Neuronal stem cell (in vitro differentiated cells): ENCODE measurements around the gene RASSF8.

Experiments
- DNase-seq: peaks from one replicate; pipeline ENCODE4 v3.0.0-alpha.2; 2013; ENCODE audit warnings: low spot score
- H2AFZ ChIP-seq: one replicate; pipeline ENCODE4 v1.6.1; 2013; ENCODE audit warnings: mild to moderate bottlenecking, low read length, inconsistent platforms
- H2AK5ac ChIP-seq: 2 replicates; pipeline ENCODE4 v1.6.1; 2013; ENCODE audit warnings: low read depth, mild to moderate bottlenecking, inconsistent platforms, low read length, moderate library complexity, mixed read lengths
- H2BK120ac ChIP-seq: 2 replicates; pipeline ENCODE4 v1.6.1; 2013; ENCODE audit warnings: low read depth, mild to moderate bottlenecking, inconsistent platforms, low read length, moderate library complexity, mixed read lengths
- H2BK12ac ChIP-seq: one replicate; pipeline ENCODE4 v1.6.1; 2013; ENCODE audit warnings: low read length, inconsistent platforms
- H2BK15ac ChIP-seq: 2 replicates; pipeline ENCODE4 v1.6.1; 2013; ENCODE audit warnings: mild to moderate bottlenecking, low read length, inconsistent platforms, mixed read lengths
- H2BK5ac ChIP-seq: one replicate; pipeline ENCODE4 v1.6.1; 2013; ENCODE audit warnings: inconsistent platforms, mild to moderate bottlenecking, low read length, moderate library complexity
- H3K14ac ChIP-seq: one replicate; pipeline ENCODE4 v1.6.1; 2013; ENCODE audit warnings: low read length, inconsistent platforms
- H3K18ac ChIP-seq: 2 replicates; pipeline ENCODE4 v1.6.1; 2013; ENCODE audit warnings: low read length, inconsistent platforms
- H3K23ac ChIP-seq: 2 replicates; pipeline ENCODE4 v1.6.1; 2013; ENCODE audit warnings: low read depth, mild to moderate bottlenecking, mixed read lengths, low read length, inconsistent platforms; ENCODE audit not compliant: poor library complexity
- H3K27ac ChIP-seq: replicated peaks from 3 replicates; pipeline ENCODE4 v1.5.1; 2013; ENCODE audit warnings: low read length, inconsistent platforms
- H3K27me3 ChIP-seq, 3 experiments: 2 replicates each; pipeline ENCODE4 v1.6.1; 2013; ENCODE audit warnings: low read length in 3 of 3, mild to moderate bottlenecking in 2 of 3, inconsistent platforms in 1 of 3, low read depth in 1 of 3, mixed read lengths in 1 of 3, moderate library complexity in 1 of 3; ENCODE audit not compliant: control insufficient read depth in 3 of 3, insufficient read depth in 3 of 3
- H3K36me3 ChIP-seq, 2 donors: replicated peaks in 1 of 2; 2 replicates each; pipeline ENCODE4 v1.6.1; 2013; ENCODE audit warnings: low read length in 2 of 2; ENCODE audit not compliant: control insufficient read depth in 2 of 2, insufficient read depth in 2 of 2
- H3K4ac ChIP-seq: 2 replicates; pipeline ENCODE4 v1.6.1; 2013; ENCODE audit warnings: inconsistent platforms, mild to moderate bottlenecking, low read length, moderate library complexity
- H3K4me1 ChIP-seq, 2 donors: 1 replicate in 1 of 2; 2 replicates in 1 of 2; pipeline ENCODE4 v1.6.1; 2013; ENCODE audit warnings: low read length in 2 of 2, low read depth in 1 of 2; ENCODE audit not compliant: control insufficient read depth in 2 of 2, insufficient read depth in 1 of 2
- H3K4me2 ChIP-seq: one replicate; pipeline ENCODE4 v1.6.1; 2013; ENCODE audit warnings: mild to moderate bottlenecking, low read length, inconsistent platforms; ENCODE audit not compliant: insufficient read depth, poor library complexity, severe bottlenecking
- H3K4me3 ChIP-seq, 2 donors: 2 replicates each; pipeline ENCODE4 v1.5.1; 2013; ENCODE audit warnings: low read length in 2 of 2, mild to moderate bottlenecking in 2 of 2, inconsistent platforms in 1 of 2, moderate library complexity in 1 of 2
- H3K79me1 ChIP-seq: one replicate; pipeline ENCODE4 v1.6.1; 2013; ENCODE audit warnings: low read depth, mild to moderate bottlenecking, inconsistent platforms, low read length, moderate library complexity
- H3K9ac ChIP-seq: one replicate; pipeline ENCODE4 v1.6.1; 2013; ENCODE audit warnings: mild to moderate bottlenecking, low read depth, low read length, inconsistent platforms; ENCODE audit not compliant: poor library complexity
- H3K9me3 ChIP-seq, 2 donors: replicated peaks in 1 of 2; 2 replicates each; pipeline versions ENCODE3 to v1.6.1; 2013; ENCODE audit warnings: low read length in 2 of 2, mild to moderate bottlenecking in 2 of 2, inconsistent platforms in 1 of 2, low read depth in 1 of 2, mixed read lengths in 1 of 2, moderate library complexity in 1 of 2; ENCODE audit not compliant: control insufficient read depth in 2 of 2, insufficient read depth in 1 of 2
- H4K8ac ChIP-seq: one replicate; pipeline ENCODE4 v1.6.1; 2013; ENCODE audit warnings: low read depth, mild to moderate bottlenecking, inconsistent platforms, low read length, moderate library complexity
- H4K91ac ChIP-seq: one replicate; pipeline ENCODE4 v1.6.1; 2013; ENCODE audit warnings: low read length, low read depth, mild to moderate bottlenecking, inconsistent platforms; ENCODE audit not compliant: poor library complexity
- WGBS, 2 donors: extraction: QIAGEN DNeasy Blood & Tissue Kit; methylation state at CpG; one replicate each; pipeline ENCODE4 v1.1.7; 2013; ENCODE audit warnings: missing lambda C conversion rate in 2 of 2, mixed read lengths in 1 of 2; ENCODE audit not compliant: insufficient read length in 2 of 2, insufficient replicate concordance in 1 of 2; ENCODE audit errors: extremely low coverage in 2 of 2; 5-methylcytosine and 5-hydroxymethylcytosine counted together

RASSF8 gene

DNA sequence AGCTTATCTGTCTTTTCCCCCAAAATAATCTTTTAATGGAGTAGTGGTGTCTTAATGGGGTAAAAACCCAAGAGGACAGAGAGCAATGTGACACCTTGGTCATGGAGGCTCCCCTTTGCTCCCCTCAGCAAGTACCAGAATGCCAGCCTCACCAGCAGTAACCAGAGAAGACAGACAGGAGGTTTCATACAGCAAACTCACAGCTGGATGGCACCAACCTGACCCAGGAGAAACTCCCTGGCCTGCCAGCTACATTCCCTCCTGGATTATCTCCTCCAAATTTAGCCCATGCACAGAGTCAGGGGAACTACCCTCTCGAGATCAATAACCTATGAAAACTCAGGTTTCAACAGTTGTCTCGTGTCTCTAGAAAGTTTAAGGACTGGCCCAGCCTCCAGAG lies 150.4 kb downstream of the RASSF8 start:
- WGBS, 2 donors: no CpG with 5 or more reads among the region's 2 CpGs
- H2AFZ ChIP-seq: no peak overlapping the region

DNA sequence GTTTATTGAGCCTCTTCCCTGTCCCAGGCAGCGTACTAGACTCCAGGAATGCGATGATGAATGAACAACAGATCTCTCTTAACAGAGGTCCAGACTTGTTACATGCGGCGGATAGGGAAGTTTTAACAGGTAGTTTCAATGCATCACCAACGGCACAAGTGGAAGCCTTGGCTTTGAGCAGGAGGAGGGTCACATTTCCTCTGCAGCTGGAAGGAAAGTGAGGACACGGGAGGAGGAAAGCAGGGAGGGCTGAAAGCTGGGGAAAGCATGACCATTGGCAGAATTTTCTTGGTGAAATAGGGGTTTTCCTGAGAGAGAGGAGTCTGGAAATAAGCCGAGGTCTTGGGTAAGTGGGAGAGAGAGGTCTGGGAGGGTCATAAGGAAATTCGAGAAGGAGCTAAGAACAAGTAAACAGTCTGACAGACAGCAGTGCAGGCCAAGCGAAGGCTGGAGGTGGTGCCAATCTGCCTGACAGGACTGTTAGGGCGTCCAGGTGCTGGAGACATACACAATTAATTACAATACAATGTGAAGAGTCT lies 150.9 kb downstream of the RASSF8 start:
- no peak overlapping the region for H3K4ac ChIP-seq
- H3K36me3 ChIP-seq: no peaks in the 10 kb centered on the region
- H3K14ac ChIP-seq: no peak overlapping the region
- H3K27me3 ChIP-seq: peaks cover 0 to 15% (median 0%) of the 10 kb centered on the region in 3 experiments
- H3K4me1 ChIP-seq: peaks cover 6 to 9% of the 10 kb centered on the region in 2 donors
- H3K79me1 ChIP-seq: no peaks in the 10 kb centered on the region
- H2BK120ac ChIP-seq: no peak overlapping the region
- DNase-seq: no peak
- H2BK5ac ChIP-seq: no peak overlapping the region
- no peak overlapping the region for H2AK5ac ChIP-seq
- H2BK12ac ChIP-seq: no peak overlapping the region
- no peak overlapping the region for H3K4me2 ChIP-seq
- H3K18ac ChIP-seq: no peak overlapping the region
- no peak overlapping the region for H3K27ac ChIP-seq
- H3K4me3 ChIP-seq: no peak overlapping the region
- no peak overlapping the region for H3K9ac ChIP-seq
- no peak overlapping the region for H2BK15ac ChIP-seq
- no peak overlapping the region for H4K91ac ChIP-seq
- H4K8ac ChIP-seq: no peak overlapping the region
- H2AFZ ChIP-seq: no peak overlapping the region
- WGBS, 2 donors: no CpG with 5 or more reads among the region's 10 CpGs
- H3K23ac ChIP-seq: no peak overlapping the region
- peaks cover 0 to under 1% of the 10 kb centered on the region in 2 donors for H3K9me3 ChIP-seq

More for the DNA sequence above, 150.4 kb downstream of the RASSF8 start:
- peaks cover 0 to 15% (median 0%) of the 10 kb centered on the region in 3 experiments for H3K27me3 ChIP-seq
- H2AK5ac ChIP-seq: no peak overlapping the region
- no peak overlapping the region for H2BK5ac ChIP-seq
- H3K18ac ChIP-seq: no peak overlapping the region
- no peak overlapping the region for H2BK120ac ChIP-seq
- H2BK12ac ChIP-seq: no peak overlapping the region
- H3K23ac ChIP-seq: no peak overlapping the region
- no peak overlapping the region for H4K8ac ChIP-seq
- no peak overlapping the region for H2BK15ac ChIP-seq
- no peak overlapping the region for H4K91ac ChIP-seq
- H3K36me3 ChIP-seq: no peaks in the 10 kb centered on the region
- H3K9me3 ChIP-seq: peaks cover 0 to 2% of the 10 kb centered on the region in 2 donors
- no peak overlapping the region for H3K4me2 ChIP-seq
- no peak overlapping the region for H3K4ac ChIP-seq
- H3K14ac ChIP-seq: no peak overlapping the region
- H3K4me1 ChIP-seq: peaks cover 6 to 9% of the 10 kb centered on the region in 2 donors
- no peak overlapping the region for H3K9ac ChIP-seq
- no peaks in the 10 kb centered on the region for H3K79me1 ChIP-seq
- no peak for DNase-seq
- no peak overlapping the region for H3K4me3 ChIP-seq
- H3K27ac ChIP-seq: no peak overlapping the region

DNA sequence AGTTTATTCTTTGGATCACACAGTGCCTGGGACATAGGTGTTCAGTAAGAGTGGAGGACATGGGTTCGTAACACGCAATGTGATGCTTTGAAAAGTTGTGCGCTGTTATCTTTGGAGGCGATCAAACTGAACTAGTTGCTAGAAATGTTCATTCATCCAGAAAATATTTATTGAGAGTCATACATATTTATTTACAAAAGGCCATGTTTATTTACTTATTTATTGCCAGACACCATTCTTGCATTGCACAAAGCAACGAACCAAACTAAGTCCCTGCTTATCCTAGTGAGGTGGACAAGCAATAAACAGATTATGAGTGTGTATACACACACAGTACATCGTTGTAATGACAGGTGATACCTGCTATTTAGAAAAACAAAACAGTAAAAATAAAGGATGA lies 153.8 kb downstream of the RASSF8 start:
- no peak overlapping the region for H2BK15ac ChIP-seq
- H2BK5ac ChIP-seq: no peak overlapping the region
- no peak overlapping the region for H3K18ac ChIP-seq
- H3K36me3 ChIP-seq: no peaks in the 10 kb centered on the region
- H3K79me1 ChIP-seq: no peaks in the 10 kb centered on the region
- peak overlapping the region; percentile 28 for H3K4me2 ChIP-seq
- peaks cover 0 to 20% (median 2%) of the 10 kb centered on the region in 3 experiments for H3K27me3 ChIP-seq
- no peak overlapping the region for H2BK120ac ChIP-seq
- H2AFZ ChIP-seq: peak overlapping the region; percentile 99
- no peak overlapping the region for H2AK5ac ChIP-seq
- WGBS, 2 donors: no CpG with 5 or more reads among the region's 6 CpGs
- DNase-seq: no peak
- H3K4me1 ChIP-seq: peaks cover 9% of the 10 kb centered on the region in 2 donors
- no peak overlapping the region for H3K23ac ChIP-seq
- H3K14ac ChIP-seq: no peak overlapping the region
- no peak overlapping the region for H2BK12ac ChIP-seq
- H3K4ac ChIP-seq: no peak overlapping the region
- no peak overlapping the region for H3K9ac ChIP-seq
- no peak overlapping the region for H4K91ac ChIP-seq
- no peak overlapping the region for H3K4me3 ChIP-seq
- H3K27ac ChIP-seq: no peak overlapping the region
- no peaks in the 10 kb centered on the region for H3K9me3 ChIP-seq
- no peak overlapping the region for H4K8ac ChIP-seq

DNA sequence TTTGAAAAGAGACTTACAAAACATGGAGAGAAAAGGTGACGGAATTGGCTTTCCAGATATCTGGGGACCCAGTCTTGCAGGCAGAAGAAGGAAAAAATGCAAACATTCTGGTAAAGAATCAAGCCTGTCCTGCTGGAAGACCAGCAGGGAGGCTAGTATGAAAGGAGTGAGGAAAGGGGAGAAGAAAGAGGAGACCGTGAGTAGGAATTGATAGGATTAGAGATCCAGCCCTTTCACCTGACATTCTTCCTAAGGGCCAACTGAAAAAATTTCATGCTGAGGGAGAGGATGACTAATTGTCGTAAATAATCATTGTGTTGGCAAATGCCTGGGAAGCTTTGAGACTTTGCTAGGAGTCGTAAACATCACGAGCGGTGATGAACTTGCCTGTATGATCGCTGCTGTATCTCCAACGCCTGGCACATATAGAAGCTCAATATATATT lies 154.2 kb downstream of the RASSF8 start:
- Histone ChIP-seq H3K27ac (no peak overlapping the region), H3K36me3 (no peaks in the 10 kb centered on the region), H2AK5ac (no peak overlapping the region), H3K27me3 (peaks cover 0 to 20% (median 2%) of the 10 kb centered on the region in 3 experiments), H3K4me2 (peak overlapping the region; percentile 28), H3K23ac (no peak overlapping the region), H2BK120ac (no peak overlapping the region), H4K91ac (no peak overlapping the region), H2BK5ac (no peak overlapping the region), H3K9me3 (no peaks in the 10 kb centered on the region), H2BK12ac (no peak overlapping the region), H2BK15ac (no peak overlapping the region), H3K14ac (no peak overlapping the region), H4K8ac (no peak overlapping the region), H3K4me3 (no peak overlapping the region), H3K18ac (no peak overlapping the region), H3K4ac (no peak overlapping the region), H3K4me1 (peaks cover 9% of the 10 kb centered on the region in 2 donors), H3K79me1 (no peaks in the 10 kb centered on the region), H3K9ac (no peak overlapping the region), H2AFZ (peak overlapping the region; percentile 99)
- no peak for DNase-seq
- WGBS, 2 donors: no CpG with 5 or more reads among the region's 8 CpGs
